ENCODE results near the gene ADGB.
"Not testable (repeated sequence)": the region's sequence is repeated elsewhere in the genome, so short reads cannot be mapped to it uniquely, and the experiment has no call there.

The ADGB gene

GRCh38 chr6:146815511-146816462, 217.0 kb downstream of the ADGB start:
- DNase-seq (ENCODE audit: low read depth) = not testable (repeated sequence)

GRCh38 chr6:146819596-146820320, 221.0 kb downstream of the ADGB start:
- DNase-seq (ENCODE audit: low read depth) = no peak

DNA sequence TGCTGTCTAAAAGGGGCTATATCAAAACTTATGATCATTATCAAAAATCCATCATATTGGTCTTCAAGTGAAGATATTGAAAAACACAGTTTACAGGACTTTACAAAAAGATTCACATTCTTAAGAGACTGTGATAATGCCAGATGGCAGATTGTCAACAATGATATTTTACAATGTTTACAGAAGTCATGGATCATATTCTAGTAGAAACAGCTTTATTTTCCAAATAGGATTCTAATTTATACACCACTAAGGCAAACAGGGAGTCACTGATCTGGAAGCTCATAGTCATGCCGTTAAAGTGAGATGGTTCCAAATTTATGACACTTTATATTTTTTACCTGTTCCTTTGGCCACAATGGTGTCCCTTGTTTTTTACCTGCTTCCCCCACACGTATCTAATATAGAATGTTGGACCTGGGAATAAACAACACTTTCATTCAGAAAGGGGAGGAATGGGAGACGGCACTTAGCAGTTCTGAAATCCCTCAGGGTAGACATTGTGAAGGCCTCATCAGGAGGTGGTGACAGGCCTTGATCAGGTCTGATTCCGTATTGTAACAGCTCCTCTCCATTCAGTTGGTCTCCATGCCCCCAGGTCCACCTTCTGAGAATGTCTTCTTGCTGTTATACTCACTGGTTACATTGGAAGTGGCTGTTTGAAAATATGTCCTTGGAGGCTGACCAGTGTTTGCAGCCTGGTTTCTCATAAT, 228.6 kb downstream of the ADGB start:
- DNase-seq (ENCODE audit: low read depth) = no peak

- DNase-seq (ENCODE audit: low read depth) = no peak
Measured at GRCh38 chr6:146829792-146830565, 231.2 kb downstream of the ADGB start.

DNA sequence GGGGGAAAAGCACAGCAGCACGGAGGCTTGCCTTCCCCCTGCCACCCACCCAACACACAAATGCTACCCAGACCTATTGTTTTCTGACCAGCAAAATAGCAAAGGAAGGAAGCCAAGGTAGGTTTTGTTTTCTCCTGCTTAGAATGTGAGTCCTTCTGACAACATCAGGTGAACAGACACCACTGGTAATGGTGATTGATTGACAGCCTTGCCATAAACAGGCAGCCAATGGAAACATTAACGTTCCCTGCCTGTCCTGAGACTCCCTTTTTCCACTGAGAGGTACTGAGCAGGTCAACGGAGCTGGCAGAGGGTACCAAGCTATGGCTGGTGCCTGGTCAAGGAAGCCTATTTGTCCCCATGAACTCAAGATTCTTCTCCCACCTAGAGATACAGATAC, 234.4 kb downstream of the ADGB start:
- DNase-seq (ENCODE audit: low read depth) = no peak

DNA sequence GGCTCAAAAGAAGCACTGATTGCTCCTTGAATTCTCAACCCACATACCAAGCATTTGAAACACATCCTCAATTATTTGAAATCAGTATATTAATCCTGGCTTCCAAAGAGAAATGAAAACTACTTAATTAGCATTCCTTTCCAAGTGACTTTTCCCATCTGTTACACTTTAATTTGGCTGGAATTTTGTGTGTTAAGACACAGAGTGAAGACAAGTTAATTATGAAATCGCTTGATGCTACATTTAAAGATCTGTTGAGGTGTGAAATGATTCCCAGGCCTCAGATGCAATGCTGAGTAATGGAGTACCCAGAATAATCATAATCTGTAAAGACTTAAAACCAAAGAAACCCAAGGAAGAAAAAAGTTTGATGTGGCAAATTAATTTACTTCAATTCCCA, 241.4 kb downstream of the ADGB start:
- DNase-seq (ENCODE audit: low read depth) = no peak

DNA sequence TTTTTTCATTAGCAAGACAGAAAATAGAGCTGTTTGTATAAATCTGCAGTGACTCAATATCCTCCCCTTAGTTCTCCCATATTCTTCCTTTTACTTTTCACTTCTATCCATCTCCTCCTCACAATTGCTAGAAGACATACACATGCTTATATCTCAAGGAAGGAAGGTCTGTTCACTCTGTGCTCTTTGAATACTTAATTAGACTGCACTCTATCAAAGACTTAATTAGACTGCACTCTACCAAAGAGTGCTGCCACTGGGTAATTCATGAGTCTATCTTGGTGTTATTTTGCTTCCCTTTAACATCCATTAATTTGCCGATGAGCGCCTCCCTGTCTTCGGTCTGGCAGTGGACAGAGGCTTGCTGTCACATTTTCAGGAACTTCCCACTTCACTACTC, 241.9 kb downstream of the ADGB start:
- no peak for DNase-seq (ENCODE audit: low read depth)

GRCh38 chr6:146847426-146847825, 248.7 kb downstream of the ADGB start:
- DNase-seq (ENCODE audit: low read depth) = no peak

DNA sequence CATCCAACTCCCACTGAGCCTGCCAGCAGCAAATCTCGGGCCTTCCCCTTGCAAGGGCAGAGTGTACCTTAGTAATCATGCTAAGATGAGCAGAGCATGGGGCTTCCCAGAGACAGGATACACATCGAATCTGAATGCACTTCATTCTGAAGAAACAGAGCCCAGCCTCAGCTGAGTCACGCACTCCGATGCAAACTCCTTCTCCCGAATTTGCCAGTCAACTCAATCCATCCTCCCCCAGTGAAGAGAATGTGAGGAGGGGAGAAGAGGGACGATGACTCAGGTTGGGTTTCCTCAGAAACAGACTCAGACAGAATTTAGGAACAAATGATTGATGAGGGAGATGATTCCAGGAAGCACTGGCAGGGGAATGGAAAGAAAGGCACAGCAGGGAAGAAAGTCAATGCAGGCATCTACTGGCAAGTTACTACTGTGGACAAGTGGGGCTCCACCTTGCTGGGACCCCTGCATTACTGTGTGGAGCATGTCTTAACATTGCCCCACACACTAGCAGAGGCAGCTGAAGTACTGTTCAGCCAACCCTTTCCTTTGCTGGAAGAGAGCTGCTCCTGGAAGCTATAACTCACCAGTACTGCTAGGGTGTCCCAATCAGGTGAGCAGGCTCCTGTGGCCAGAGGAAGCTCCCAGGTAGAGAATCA, 251.6 kb downstream of the ADGB start:
- DNase-seq (ENCODE audit: low read depth) = peak; percentile 37

DNA sequence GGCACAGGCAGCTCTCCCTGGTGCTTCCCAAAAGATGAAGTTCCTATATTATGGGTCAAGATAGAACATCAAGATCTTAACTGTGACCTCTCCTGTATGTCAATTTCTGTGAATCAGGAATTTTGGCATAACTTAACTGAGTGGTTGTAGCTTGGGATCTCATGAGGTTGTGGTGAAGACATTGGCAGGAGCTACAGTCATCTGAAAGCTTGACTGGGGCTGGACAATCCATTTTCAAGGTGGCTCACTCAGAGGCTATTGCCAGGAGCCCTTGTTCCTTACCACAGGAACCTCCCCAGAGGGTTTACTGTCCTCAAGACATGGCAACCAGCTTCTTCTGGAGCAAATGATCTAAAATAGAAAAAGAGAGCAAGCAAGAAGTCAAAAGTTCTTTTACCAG, 252.2 kb downstream of the ADGB start:
- DNase-seq (ENCODE audit: low read depth) = no peak

DNA sequence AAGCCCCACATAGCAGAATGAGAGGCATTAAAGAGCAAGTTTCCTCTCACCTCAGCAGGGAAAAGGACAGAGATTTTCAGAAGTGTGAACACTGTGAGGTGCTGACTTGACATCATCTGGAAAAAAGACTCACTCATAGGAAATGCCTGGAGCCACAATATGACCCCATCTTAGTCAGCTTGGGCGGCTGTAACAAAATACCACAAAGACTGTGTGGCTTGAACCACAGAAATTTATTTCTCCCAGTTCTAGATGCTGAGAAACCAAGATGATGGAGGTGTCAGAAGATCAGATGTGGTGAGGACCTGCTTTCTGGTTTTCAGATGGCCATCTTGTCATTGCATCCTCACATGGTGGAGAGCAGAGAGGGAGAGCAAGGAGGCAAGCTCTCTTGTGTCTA, 253.1 kb downstream of the ADGB start:
- peak; percentile 73 for DNase-seq (ENCODE audit: low read depth)

GRCh38 chr6:146854521-146855255, 255.9 kb downstream of the ADGB start:
- DNase-seq (ENCODE audit: low read depth) = not testable (repeated sequence)

DNA sequence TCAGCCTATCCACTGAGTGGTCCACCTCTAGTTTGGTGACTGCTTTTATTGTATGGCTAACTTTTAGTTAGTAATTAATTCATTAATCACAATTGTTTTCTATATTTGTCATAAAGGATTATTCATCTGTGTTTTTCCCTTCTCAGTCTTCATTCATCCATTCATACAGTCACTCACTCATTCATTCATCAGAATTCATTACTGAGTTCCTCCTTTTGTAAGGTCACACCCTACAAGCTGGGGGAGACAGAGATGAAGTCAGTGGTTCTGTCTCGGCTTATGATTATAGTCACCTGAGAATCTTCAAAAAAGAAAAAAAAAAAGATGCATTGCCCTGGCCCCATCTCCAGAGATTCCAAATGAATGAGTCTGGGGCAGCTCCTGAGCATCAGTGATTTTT, 257.1 kb downstream of the ADGB start:
- no peak for DNase-seq (ENCODE audit: low read depth)

DNA sequence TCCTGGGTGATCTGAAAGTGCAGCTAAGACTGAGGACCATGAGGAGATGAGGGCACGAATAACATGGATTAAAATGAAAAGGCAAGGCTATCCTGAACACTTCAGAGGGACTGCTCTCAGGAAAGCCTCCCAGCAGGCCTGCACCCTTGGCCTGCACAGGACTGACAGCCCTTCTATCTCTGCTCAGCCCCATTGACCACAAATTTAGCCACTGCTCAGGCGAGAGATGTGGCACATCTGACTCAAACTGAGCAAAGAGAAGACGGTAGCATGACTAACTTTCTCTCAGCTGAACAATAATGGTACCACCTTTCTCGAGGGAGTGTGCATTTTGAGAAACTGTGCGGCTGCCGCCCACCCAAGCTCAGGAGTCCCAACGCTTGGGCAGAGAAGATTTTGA, 257.5 kb downstream of the ADGB start:
- no peak for DNase-seq (ENCODE audit: low read depth)

- DNase-seq (ENCODE audit: low read depth) = peak; percentile 55
Measured at GRCh38 chr6:146857180-146857979, 258.6 kb downstream of the ADGB start.

GRCh38 chr6:146857980-146858347, 259.2 kb downstream of the ADGB start:
- DNase-seq (ENCODE audit: low read depth) = no peak

DNA sequence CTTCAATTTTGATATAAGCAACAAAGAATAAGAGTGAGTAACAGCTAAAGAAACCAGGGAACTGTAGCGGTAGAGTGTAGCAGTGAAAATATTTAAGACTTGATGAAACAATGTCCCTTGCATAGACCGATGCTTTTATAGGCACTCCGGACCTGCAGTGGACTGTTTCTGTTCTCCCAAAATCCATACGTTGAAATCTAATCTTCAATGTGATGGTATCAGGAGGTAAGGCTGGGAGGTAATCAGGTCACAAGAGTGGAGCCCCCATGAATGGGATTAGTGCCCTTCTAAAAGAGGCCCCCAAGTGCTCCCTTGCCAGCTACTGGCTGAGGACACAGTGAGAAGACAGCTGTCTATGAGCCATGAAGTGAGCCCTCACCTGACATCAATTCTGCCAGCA, 260.4 kb downstream of the ADGB start:
- DNase-seq (ENCODE audit: low read depth) = no peak

DNA sequence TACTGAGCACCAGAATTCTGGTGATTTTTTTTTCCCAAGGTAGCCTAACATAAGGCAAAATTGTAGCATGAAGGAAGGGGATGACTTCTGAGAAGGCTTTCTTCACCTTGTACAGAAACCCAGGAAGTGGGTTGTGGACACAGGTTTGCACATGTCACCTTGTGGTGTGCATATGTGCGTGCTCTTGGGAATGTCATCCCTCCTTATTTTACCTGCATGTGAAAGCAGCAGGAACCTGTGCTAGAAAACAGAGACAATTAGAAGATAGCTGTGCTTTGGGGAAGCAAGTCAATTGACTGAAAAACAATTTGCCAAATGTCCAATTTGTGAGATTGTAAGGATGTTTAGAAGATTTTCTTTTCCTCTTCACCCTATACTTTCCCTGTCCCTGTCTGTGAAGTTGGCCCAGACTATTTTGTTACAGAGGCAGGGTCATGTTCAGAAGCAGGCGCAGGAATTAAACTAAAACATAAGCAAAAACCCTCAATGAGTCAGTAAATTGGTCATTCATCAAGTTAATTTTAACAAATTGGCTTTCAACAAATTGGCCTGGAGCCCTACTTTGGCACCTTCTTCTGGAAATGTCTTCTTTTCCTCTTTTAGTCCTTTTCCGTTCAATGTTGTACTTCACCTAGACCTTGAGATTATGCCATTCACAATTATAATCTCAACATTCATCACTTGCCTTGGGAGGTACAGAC, 261.2 kb downstream of the ADGB start:
- DNase-seq (ENCODE audit: low read depth) = no peak

DNA sequence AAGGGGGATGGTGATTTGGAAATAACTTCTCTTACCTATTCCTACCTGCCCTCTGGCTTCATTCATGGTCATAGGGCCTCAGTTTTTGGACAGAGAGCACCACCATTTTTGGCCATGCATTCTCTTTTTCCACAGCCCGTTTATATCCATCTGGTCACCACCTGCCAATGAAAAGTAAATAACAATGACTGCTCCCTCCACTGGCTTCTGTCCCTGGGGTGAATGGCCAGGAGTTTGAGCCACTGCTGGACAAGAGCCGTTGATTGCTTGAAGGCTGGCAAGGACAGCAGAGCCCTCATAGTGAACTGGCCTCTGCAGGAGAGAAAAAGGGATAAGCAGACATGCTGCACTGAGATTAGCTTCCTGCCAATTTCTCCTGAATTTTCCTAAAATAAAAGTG, 261.8 kb downstream of the ADGB start:
- DNase-seq (ENCODE audit: low read depth) = no peak

Measured in GM04503 (cell line).